SHP77 (cell line): ENCODE data around the gene USP20.

ENCODE experiments used
- DNase-seq, 2 experiments: peaks; one replicate each; lab custom pipeline; 2025; lab: John Stamatoyannopoulos, UW

USP20 gene

DNA sequence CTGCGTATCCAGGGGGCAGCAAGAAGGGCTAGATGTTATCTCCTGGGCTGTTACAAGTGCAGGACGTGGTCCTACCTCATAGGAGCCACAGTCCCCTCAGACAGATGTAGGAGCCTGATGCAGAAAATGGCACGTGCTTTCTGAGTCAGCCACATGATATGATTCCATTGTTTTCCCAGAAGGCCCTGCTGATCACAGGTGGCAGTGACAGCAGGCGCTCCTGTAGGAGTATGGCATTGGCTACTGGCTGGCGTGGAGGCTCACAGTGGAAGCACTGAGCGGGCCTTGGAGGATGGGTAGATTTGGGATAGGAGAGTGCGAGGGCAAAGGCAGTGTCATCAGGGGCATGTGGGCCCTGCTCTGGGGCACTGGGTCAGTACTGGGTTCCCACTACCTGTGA, 21.9 kb downstream of the USP20 start:
- DNase-seq: no peak

DNA sequence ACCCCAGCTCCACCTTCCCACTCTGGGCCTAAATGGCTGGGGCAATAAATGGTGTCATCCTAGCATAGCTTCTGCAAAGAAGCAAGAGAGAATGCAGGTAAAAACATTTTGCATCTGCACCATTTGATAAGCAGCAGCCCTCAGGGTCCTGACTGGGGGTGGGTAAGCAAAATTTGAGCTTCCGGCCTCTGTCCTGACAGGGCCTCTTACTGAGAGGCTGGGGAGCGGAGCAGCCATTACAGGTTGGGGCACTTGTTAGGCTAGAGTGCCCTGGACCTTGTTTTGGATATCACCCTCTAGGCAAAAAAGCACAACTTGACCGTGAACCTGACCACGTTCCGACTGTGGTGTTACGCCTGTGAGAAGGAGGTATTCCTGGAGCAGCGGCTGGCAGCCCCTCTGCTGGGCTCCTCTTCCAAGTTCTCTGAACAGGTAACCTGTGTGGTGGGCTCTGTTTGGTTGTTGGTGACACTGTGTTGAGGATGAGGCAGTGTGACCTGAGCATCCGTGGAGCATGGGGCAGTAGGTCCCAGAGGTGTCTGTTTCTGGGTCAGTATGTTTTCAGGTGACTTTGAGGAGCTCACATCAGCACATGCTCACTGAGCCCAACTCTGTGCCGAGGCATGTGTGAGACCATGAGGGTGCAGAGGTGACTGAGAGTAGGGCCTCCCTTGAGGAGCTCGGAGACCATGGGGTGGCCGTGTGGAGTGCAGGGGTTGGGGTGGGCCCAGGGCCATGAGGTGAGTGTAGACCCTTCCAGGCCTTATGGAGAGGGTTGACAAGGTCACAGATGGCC, 23.1 kb downstream of the USP20 start:
- DNase-seq: no peak

DNA sequence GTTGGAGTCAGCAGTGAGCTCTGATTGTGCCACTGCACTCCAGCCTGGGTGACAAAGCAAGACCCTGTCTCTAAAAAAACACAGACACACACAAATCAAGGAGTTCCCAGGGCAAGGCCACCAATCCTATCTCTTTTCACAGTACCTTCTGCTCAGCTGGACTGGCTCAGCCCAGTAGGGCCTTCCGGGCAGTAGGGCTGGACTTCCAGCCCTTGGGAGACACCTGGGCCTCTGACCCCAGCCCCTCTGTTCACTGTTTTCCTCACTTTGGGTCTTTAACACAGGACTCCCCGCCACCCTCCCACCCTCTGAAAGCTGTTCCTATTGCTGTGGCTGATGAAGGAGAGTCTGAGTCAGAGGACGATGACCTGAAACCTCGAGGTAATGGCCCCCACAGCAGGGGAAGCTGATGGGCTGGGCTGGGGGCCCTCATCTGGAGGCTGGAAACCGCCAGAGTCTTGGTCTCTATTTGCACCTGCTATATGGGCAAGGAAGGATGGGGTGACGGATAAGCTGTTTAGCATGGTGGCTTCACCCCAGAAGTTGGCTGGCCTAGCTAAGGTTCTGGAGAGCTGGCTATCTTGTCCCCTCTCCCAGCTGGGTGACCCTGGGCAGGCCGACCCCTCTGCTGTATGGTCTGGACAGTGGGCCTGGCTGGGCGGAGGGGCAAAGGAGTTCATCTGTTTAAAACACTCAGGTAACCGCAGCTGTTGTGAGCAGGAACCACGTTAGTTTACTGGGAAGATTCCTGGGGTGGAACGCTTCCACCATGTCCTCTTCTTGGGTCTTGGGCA, 25.6 kb downstream of the USP20 start:
- DNase-seq: no peak

DNA sequence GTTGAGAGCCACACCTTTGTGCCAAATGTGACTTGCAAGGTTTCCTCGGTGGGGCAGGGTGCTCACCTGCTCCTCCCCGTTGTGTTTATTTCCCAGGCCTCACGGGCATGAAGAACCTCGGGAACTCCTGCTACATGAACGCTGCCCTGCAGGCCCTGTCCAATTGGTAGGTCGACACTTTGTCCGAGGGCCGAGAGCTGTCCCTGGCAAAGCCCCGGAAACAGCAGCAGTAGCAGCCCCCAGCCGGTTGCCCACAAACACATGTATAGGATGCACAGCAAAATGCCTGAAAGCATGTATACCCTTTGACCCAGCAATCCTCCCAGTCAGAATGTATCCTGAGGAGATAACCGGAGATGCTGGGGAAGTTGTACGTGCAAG, 26.2 kb downstream of the USP20 start:
- DNase-seq: no peak

DNA sequence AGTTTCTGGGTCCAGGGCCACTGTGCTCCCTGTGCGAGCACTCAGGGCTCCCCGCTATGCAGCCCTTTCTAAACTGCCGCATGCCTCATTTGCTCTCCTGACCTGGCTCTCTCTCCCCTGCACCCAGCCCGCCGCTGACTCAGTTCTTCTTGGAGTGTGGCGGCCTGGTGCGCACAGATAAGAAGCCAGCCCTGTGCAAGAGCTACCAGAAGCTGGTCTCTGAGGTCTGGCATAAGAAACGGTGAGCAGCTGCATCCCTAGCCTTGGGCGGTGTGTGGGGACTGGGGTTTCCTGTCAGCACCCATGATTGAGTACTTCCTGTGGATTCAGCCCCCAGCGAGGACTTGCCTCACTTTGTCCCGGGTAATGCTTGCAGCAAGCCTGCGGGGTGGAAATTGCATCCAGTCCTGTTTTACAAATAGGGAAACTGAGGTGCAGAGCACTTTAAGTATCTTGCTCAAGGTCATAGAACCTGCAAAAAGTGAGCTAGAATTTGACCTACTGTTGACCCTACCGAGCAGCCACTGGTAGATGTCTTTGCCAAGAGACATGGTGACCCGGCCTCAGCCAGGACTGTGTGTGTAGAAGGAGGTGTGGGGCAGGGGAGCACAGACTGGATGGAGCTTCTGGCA, 27.9 kb downstream of the USP20 start:
- peak; percentile 69 to 78 for DNase-seq

DNA sequence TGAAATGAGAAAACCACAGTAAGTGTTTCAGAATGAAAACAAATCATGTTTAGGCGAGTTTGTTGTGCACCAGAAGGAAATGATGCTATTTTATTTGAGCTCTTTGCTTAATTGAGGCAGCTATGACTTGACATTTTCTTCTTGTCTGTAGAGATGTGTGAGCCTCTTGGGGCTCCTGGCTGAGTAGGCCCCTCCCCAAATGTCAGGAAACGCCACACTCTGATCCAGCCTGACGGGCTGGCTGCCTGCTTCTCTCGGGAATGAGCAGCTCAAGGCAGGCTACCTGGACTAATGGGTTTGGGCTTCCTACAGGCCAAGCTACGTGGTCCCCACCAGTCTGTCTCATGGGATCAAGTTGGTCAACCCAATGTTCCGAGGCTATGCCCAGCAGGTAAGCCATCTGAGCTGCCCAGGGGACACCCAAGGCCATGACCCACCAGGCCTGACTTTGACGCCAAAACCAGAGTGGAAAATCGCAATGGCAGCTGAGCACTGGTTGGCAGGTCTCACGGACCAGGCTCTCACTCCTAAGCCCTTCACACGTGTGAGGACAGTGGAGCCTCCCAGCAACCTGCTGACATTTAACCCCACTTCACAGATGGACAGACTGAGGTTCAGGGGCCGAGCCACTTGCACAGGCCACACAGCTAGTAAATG, 29.9 kb downstream of the USP20 start:
- no peak for DNase-seq

DNA sequence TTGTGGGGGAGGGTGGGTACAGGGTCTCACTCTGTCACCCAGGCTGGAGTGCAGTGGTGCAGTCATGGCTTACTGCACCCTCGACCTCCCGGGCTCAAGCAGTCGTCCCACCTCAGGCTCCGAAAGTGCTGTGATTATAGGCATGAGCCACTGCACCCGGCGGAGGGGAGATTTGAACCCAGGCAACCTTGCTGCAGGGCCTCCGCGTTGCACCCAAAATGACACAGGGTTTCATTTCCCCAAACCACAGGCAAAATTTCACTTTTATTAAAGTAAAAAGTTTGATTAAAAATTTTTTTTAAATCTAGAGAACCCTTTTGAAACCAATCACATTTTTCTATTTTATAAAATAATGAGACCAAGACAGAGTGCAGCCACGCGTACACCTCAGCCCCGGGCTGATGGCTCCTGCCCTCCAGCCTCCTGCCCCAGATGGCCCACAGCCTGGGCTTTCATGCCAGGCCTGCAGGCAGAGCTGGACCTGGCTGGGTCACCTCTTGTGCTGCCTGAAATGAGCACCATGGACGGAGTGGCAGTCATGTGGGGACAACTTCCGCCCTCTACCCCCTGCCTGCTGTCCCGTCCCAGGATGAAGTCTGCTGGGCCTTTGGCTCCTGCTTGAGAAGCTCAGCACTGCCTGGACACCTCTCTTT, 30.5 kb downstream of the USP20 start:
- no peak for DNase-seq

DNA sequence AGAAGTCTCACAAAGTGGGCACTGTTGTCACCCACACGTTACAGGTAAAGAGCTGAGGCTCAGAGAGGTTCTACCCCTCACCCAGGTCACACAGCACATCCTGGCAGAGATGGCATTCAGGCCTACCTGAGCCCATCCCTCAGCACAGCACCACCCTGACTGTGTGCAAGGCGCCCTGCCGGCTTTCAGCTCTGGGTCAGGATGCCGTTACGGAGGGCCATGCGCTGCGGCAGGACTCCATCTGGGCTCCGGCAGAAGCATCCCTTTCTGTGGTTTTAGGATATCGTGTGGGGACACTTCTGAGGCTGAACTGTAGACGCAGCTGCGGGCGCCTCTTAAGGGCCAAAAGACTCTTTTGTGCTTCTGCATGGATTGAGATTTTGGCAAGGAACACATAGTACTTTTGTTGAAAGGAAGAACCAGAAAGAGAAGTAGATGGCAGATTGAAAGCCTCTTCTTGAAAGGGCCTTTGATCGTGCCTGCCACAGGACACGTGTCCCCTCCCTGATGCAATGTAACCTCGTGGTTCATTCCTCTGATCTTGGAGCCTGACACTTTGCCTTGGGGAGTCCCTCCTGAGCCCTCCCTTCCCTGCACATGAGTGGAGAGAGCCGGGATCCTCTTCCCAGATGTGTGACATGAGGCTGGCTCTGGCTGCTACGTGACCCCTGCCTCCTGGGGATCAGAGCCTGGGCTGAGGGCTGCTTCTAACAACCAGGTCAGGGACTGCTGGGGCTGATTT, 31.3 kb downstream of the USP20 start:
- DNase-seq: no peak

DNA sequence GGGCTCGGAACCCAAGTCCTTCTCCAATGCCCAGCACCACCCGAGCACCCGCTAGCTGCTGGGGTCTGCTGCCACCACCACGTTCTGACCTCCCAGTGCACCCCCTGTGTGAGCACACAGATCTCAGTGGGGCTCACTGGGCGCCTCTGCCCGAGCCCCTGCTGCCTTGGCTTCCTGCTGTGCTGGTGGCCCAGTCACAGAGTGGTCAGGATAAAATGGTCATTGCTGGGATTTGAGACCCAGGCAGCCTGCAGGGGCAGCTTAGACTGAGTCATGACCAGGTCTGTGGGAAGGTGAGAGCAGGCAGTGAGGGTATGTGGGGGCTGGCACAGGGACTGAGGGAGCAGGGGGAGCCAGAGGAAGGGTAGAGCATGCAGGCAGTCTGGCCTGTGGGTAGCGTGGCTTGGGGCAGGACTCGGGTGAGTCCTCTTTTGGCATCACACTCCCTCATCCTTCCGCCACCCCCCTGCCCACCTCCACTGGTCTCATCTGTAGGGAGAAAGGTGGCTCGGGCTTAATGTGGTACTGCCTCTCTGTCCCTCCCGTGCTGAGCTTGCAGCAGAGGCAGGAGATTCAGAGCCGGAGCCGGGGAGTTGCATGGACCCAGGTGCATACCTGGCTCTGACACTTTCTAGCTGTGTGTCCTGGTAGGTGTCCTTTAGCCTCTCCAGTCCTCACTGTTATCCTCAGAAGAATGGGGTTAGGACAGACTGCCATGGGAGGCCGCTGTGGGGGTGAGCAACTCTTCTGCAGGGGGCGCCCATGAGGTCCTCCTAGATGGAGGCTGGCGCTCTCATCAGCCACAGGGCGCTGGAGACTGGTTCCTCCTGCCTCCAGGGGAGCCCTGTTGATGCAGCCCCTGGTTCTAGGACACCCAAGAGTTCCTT, 32.1 kb downstream of the USP20 start:
- DNase-seq: no peak

DNA sequence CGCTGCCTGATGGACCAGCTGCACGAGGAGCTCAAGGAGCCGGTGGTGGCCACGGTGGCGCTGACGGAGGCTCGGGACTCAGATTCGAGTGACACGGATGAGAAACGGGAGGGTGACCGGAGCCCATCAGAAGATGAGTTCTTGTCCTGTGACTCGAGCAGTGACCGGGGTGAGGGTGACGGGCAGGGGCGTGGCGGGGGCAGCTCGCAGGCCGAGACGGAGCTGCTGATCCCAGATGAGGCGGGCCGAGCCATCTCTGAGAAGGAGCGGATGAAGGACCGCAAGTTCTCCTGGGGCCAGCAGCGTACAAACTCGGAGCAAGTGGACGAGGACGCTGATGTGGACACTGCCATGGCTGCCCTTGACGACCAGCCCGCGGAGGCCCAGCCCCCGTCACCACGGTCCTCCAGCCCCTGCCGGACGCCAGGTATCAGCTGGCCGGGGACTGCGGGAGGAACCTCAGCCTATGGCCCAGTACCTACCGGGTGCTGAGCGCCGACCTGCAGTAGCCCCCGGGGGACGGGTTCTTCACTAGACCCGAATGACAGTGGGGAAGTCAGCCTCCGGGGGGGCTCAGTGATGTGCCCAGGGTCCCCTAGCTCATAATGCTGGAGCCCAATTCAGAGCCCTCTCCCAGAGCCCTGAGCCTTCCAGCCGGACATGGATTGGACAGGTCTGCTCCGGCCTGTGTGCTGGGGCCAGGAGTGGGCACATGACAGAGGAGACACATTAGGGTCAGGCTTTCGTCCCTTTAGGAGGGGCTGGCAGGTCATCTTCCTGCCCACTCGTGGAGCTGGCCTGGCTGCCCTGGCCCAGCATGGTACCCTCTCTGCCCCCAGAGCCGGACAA, 33.0 kb downstream of the USP20 start:
- DNase-seq: no peak

DNA sequence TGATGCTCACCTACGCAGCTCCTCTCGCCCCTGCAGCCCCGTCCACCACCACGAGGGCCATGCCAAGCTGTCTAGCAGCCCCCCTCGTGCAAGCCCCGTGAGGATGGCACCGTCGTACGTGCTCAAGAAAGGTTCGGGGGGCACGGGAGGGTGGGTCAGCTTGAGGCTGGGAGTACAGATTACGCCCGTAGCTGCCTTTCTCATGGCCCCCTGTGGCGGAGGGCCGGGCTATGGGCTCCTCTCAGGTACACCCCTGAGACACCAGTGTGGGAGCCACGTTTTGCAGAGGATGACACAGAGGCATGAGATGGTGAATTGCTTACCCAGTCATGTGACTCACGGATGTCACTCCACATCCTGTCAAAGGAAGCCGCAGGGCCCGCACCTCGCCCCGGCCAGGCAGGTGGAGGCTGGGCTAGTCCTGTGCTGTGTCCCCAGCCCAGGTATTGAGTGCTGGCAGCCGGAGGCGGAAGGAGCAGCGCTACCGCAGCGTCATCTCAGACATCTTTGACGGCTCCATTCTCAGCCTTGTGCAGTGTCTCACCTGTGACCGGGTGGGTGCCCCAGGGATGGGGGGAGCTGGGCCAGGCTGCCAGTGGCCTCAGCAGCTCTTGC, 33.7 kb downstream of the USP20 start:
- no peak for DNase-seq

DNA sequence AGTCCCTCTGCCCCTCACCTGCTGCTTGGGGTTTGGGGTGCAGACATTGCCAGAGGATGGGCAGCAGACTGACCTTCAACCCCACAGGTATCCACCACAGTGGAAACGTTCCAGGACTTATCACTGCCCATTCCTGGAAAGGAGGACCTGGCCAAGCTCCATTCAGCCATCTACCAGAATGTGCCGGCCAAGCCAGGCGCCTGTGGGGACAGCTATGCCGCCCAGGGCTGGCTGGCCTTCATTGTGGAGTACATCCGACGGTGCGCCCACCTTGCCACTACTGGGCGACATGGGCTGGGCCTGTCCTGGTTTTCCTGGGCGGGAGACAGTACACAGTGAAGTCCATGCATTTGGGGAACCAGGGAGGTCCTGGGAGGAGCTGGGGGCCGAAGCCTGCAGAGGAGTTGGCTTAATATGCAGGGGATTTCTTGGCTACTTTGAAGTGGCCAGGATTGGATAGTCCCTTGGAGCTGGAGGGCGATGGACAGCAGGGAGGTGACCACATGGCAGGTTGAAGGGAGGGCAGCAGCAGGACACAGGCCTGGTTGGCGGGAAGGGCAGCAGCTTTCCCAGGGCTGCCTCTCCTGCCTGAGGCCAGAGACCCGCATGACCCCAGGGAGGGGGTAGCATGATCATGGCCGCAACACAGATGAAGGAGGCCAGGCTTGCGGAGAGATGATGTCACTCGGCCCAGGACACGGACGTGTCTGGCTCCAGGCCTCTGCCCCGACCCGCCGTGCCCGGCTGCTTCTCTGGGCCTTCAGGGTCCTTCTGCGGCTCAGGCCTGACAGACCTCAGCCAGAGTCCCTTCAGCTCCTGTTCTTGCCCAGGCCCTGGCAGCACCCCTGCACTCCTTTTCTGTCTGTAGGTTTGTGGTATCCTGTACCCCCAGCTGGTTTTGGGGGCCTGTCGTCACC, 34.6 kb downstream of the USP20 start:
- no peak for DNase-seq

DNA sequence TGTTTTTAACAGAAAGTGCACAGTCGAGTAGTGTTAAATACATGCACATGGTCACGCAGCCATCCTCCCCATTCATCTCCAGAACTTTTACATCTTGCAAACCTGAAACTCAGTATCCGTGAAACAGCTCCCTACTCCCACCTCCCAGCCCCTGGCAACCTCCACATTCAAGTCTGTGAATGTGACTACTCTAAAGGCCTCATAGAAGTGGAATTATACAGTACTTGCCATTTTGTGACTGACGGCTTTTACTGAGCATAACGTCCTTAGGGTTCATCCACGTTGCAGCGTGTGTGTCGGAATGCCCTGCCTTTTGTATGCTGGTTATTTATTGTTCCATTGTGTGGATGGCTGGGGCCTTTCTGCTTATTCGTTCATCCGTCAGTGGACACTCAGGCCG, 35.8 kb downstream of the USP20 start:
- DNase-seq: no peak

DNA sequence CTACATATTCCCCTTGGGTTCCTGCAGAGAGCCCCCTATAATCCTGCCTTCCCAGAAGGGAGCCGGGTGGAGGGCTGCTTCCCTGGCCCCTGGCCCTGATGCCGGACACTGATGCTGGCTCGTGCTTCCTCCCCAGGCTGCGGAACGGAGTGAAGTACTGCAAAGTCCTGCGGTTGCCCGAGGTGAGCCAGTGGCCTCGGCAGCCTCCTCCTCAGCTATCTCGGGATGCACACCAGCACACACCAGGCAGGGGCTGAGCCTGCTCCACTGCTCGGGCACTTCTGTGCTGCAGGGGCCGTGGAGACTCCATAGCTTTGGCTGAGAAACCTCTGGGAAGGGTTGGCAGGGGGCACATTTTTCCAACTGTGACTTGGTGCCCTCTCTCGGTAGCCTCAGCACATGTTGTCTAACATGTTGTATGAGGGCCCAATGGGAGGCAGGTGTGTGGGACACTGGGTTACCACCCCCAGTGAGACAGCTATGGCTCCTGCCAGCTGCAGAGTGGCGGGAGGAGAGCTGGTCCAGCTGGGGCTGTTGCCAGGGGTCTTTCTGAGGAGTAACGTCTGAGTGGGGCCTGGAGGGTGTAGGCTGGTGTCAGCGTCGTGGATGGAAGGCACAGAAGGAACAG, 38.4 kb downstream of the USP20 start:
- no peak for DNase-seq

DNA sequence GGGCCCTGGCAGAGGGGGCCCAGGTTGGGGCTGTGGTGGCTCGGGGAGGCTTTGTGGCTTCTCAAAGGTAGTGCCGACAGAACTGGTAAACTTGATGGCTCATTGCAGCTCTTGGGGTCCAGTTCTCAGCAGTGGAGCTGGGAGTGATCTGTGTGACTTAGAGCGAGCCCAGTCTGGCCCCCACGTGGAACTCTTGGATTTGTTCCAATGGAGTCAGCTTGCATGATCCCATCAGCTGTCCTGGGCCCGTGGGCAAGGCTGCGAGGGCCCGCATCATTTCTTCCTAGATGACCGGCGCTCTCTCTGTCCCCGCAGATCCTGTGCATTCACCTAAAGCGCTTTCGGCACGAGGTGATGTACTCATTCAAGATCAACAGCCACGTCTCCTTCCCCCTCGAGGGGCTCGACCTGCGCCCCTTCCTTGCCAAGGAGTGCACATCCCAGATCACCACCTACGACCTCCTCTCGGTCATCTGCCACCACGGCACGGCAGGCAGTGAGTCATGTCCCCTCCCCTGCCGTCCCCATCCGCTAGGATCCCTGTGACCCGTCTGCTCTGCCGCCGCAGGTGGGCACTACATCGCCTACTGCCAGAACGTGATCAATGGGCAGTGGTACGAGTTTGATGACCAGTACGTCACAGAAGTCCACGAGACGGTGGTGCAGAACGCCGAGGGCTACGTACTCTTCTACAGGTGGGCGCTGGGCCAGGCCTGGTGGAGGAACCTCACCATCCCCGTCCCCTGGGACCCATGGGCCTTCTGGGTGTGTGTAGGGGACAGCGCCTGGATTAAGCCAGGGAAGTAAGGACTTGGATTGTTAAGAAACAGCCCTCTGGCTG, 39.2 kb downstream of the USP20 start:
- DNase-seq: no peak

DNA sequence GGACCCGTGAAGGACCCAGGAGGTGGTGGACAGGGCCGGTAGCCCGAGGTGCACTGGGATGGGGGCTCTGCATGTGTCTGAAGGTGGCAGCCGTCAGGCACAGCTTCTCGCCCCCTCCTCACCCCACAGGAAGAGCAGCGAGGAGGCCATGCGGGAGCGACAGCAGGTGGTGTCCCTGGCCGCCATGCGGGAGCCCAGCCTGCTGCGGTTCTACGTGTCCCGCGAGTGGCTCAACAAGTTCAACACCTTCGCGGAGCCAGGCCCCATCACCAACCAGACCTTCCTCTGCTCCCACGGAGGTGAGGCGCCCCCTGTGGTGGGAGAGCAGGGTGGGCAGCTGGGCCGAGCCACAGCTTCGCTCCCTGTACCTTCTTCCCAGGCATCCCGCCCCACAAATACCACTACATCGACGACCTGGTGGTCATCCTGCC, 39.9 kb downstream of the USP20 start:
- DNase-seq: no peak
